Prostate gland (tissue), 2 donors: Measurements from ENCODE around the gene UGDH. TPM values are rescaled to one million over a fixed set of nuclear protein-coding genes. Genes with fewer than 3 reads are reported as not detected.
"Not testable (repeated sequence)": the region's sequence is repeated elsewhere in the genome, so short reads cannot be mapped to it uniquely, and the experiment has no call there.

Experiments used
- DNase-seq: peaks from one replicate; pipeline ENCODE4 v3.0.0-alpha.2; 2019; ENCODE audit warnings: low spot score
- H3K27ac ChIP-seq, 2 donors: fragments of 200-600 bp; sonication (generic); 2 replicates each; pipeline ENCODE4 v1.5.1; 2017 to 2019
- H3K27me3 ChIP-seq: fragments of 200-600 bp; sonication (generic); replicated peaks from 2 replicates; pipeline ENCODE4 v1.5.1; 2019; ENCODE audit not compliant: insufficient read depth
- H3K36me3 ChIP-seq, 2 donors: fragments of 200-600 bp; sonication (generic); 1 replicate in 1 of 2; 2 replicates in 1 of 2; pipeline versions ENCODE4 v1.5.1 to v1.8.1; 2017 to 2019
- H3K4me1 ChIP-seq: fragments of 200-600 bp; sonication (generic); replicated peaks from 2 replicates; pipeline ENCODE4 v1.5.1; 2019
- H3K4me3 ChIP-seq, 2 donors: fragments of 200-600 bp; sonication (generic); 2 replicates each; pipeline ENCODE4 v1.5.1; 2017 to 2019
- H3K9me3 ChIP-seq: fragments of 200-600 bp; sonication (generic); 2 replicates; pipeline ENCODE4 v1.5.1; 2017
- POLR2A ChIP-seq: fragments of 450-650 bp; IDR thresholded peaks from one replicate; pipeline ENCODE4 v1.6.1; 2016; ENCODE audit warnings: antibody characterized with exemption, mild to moderate bottlenecking
- POLR2AphosphoS5 ChIP-seq: sonication (generic); formaldehyde crosslinking; IDR thresholded peaks from one replicate; pipeline ENCODE4 v1.6.1; 2017; ENCODE audit warnings: antibody characterized with exemption
- WGBS: methylation state at CpG from one replicate; pipeline ENCODE4 v1.1.5; 2018; 5-methylcytosine and 5-hydroxymethylcytosine counted together
- intact Hi-C: fragments of 100-400 bp; cut with DNase I; formaldehyde crosslinking; loops from one replicate; pipeline ENCODE4 v1.14.2; 2022
- total RNA-seq, 2 donors: library from RNA; depleted of rRNA; stranded (reverse); fragments of >200 nt; gene quantifications; one replicate each; pipeline ENCODE4 v1.1.0, GENCODE V29; 2016
- TF ChIP-seq, protein P1 (sequence below), 4 experiments: fragments of 200-600 bp in 2 of 4; fragments of 450-650 bp in 2 of 4; sonication (generic) in 2 of 4; IDR thresholded peaks; 1 replicate in 3 of 4; 2 replicates in 1 of 4; pipeline ENCODE4 v1.5.1; 2016 to 2019; ENCODE audit warnings: antibody characterized with exemption in 4 of 4, mild to moderate bottlenecking in 2 of 4, moderate library complexity in 2 of 4

Gene UGDH
- total RNA-seq, 2 donors from 2014 or later = 59.0 to 147 TPM

- DNase-seq = no peak
- Histone ChIP-seq H3K9me3 (no peaks in the 10 kb centered on the region), H3K27me3 (no peaks in the 10 kb centered on the region), H3K4me3 (no peak overlapping the region), H3K36me3 (no peaks in the 10 kb centered on the region), H3K27ac (no peak overlapping the region), H3K4me1 (no peaks in the 10 kb centered on the region)
- WGBS = 62% methylated on average over 4 of the region's 4 CpGs
- intact Hi-C loops = loop anchor here (10.0 kb wide), 2 partner anchors 168 to 848 kb away; partner anchors contain the start of gene SMIM14
- no peak for TF ChIP-seq POLR2AphosphoS5
- TF ChIP-seq, protein P1, sequence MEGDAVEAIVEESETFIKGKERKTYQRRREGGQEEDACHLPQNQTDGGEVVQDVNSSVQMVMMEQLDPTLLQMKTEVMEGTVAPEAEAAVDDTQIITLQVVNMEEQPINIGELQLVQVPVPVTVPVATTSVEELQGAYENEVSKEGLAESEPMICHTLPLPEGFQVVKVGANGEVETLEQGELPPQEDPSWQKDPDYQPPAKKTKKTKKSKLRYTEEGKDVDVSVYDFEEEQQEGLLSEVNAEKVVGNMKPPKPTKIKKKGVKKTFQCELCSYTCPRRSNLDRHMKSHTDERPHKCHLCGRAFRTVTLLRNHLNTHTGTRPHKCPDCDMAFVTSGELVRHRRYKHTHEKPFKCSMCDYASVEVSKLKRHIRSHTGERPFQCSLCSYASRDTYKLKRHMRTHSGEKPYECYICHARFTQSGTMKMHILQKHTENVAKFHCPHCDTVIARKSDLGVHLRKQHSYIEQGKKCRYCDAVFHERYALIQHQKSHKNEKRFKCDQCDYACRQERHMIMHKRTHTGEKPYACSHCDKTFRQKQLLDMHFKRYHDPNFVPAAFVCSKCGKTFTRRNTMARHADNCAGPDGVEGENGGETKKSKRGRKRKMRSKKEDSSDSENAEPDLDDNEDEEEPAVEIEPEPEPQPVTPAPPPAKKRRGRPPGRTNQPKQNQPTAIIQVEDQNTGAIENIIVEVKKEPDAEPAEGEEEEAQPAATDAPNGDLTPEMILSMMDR (IDR thresholded peaks at IDR 0.05) = no peak
- TF ChIP-seq POLR2A = no peak
Observed at GRCh38 chr4:39466747-39467146, 60.5 kb downstream of the UGDH start.

GRCh38 chr4:39464886-39465501 is 62.2 kb downstream of the UGDH start:
- WGBS = 48% methylated on average over 2 of the region's 2 CpGs
- intact Hi-C loops = loop anchor here (10.0 kb wide), 2 partner anchors 170 to 850 kb away; partner anchors contain the start of gene SMIM14
- no peak for DNase-seq
- no peaks in the 10 kb centered on the region for H3K36me3 ChIP-seq
- no peak overlapping the region for H3K27ac ChIP-seq
- TF ChIP-seq, protein P1 (IDR thresholded peaks at IDR 0.05) = no peak
- no peak for TF ChIP-seq POLR2A
- no peak for TF ChIP-seq POLR2AphosphoS5
- no peaks in the 10 kb centered on the region for H3K4me1 ChIP-seq
- H3K4me3 ChIP-seq = no peak overlapping the region
- H3K27me3 ChIP-seq = no peaks in the 10 kb centered on the region
- no peaks in the 10 kb centered on the region for H3K9me3 ChIP-seq

DNA sequence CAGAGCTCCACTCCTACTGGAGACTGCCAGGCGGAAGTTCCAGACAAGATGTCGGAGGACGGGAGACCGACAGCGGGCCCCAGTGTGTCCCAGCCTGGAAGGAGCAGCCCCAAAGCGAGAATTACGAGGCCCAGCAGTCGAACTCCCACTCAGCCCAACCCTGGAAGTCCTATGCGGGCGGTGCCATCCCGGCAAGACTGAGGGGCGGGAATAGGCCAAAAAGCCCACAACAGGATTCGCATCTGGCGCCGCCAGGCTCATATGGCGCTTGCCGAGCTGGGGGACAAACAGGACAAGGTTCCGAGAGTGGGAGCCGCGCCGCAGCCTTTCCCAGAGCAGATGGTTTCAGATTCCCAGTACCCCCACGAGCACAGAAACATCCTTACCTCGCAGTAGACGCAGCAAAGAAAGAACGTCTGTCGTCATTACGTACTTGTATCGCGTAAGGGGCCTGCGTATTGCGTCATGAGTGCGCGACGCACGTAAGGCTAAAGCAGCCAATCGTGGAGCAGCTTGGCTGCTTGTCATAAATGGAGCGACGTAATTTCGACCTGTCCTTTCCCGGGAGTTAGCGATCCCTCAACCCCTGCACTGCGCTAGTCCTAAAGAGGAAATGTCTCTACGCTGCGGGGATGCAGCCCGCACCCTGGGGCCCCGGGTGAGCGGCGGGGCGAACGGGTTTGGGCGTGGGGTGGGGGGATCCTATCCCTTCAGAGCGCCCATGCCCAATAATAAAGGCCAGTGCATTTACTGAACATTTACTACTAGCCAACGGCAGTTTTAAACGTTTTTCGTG is 68.5 kb downstream of the UGDH start, which contains the start of the genes LIAS and RPL9:
Gene LIAS (plus strand): TSS at position 552 of the 796 bp plus-strand sequence. CDS start 62 bp downstream, at position 614.
Gene RPL9 (minus strand): TSS at position 418 of the 796 bp plus-strand sequence. CDS start 483 bp downstream, outside the sequence.
- Histone ChIP-seq H3K4me3 (peak within 1 kb of the TSS; percentile 68 to 75), H3K27me3 (no peaks in the 10 kb centered on the region), H3K36me3 (peaks cover 5 to 10% of the 10 kb centered on the region in 2 donors), H3K27ac (peak within 1 kb of the TSS; percentile 92 to 94), H3K9me3 (no peaks in the 10 kb centered on the region), H3K4me1 (peaks cover 6% of the 10 kb centered on the region)
- DNase-seq = peak; percentile 95
- intact Hi-C loops = loop anchor here (5.0 to 10.0 kb wide), 2 partner anchors 94 to 599 kb away; partner anchors contain the start of genes N4BP2 and RFC1
- WGBS = under 1% methylated on average over 54 of the region's 55 CpGs
- TF ChIP-seq POLR2A (peak; percentile 89), POLR2AphosphoS5 (peak; percentile 100)
- TF ChIP-seq, protein P1 (IDR thresholded peaks at IDR 0.05) = no peak

DNA sequence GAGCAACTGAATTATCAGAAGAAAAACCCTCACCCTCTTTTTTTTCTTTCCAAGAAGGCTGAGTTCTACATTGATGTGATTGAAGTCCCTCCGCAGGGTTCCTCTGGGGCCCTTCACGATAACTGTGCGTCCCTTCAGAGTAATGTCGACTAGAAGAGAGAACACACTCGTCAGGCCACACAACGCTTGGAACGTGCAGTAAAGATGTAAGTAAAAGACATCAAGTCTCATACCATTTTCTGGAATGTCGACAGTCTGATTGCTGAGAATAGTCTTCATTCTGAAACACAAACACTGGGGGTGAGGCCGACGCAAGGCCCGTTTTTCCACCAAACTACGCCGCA is 69.1 kb downstream of the UGDH start:
- Histone ChIP-seq H3K4me3 (peak overlapping the region; percentile 68 to 75), H3K27ac (peak overlapping the region; percentile 92 to 94)
- not testable (repeated sequence) for H3K27me3 ChIP-seq, H3K4me1 ChIP-seq, DNase-seq, H3K36me3 ChIP-seq, H3K9me3 ChIP-seq
- under 1% methylated on average over 13 of the region's 13 CpGs for WGBS
- intact Hi-C loops = loop anchor here (5.0 to 10.0 kb wide), 2 partner anchors 93 to 599 kb away; partner anchors contain the start of genes N4BP2 and RFC1
